ENCODE data around the gene CAMTA2.

The CAMTA2 gene

GRCh38 chr17:4921320-4921719 lies 66.2 kb downstream of the CAMTA2 start:
- Histone ChIP-seq H3K4me1 (peaks cover 0 to 29% (median 12%) of the 10 kb centered on the region in 10 experiments; a peak in 14 of 20 replicates), H3K27me3 (no peaks in the 10 kb centered on the region), H3K9me3 (replicated peaks in 1 of 11) (no peaks in the 10 kb centered on the region), H3K27ac (no peak overlapping the region), H3K9ac (no peak overlapping the region), H3K36me3 (no peaks in the 10 kb centered on the region), H3K4me3 (no peak overlapping the region), H4K20me1 (no peaks in the 10 kb centered on the region), H3K4me2 (peak overlapping the region in 3 of 11 experiments; percentile 48 to 66 (median 60); a peak in 3 of 22 replicates)
- no peak for TF ChIP-seq Cebpa-rat (IDR thresholded peaks at IDR 0.05)

- H3K27ac ChIP-seq: peak overlapping the region in 5 of 11 experiments; percentile 19 to 57 (median 31); a peak in 8 of 22 replicates
- peak in 6 of 11 experiments; percentile 20 to 67 (median 49); a peak in 7 of 22 replicates for TF ChIP-seq Cebpa-rat (IDR thresholded peaks at IDR 0.05)
- H4K20me1 ChIP-seq: no peaks in the 10 kb centered on the region
- H3K36me3 ChIP-seq: no peaks in the 10 kb centered on the region
- no peaks in the 10 kb centered on the region for H3K9me3 ChIP-seq (replicated peaks in 1 of 11)
- H3K4me3 ChIP-seq: no peak overlapping the region
- peak overlapping the region in 9 of 11 experiments; percentile 12 to 66 (median 48); a peak in 14 of 22 replicates for H3K4me2 ChIP-seq
- H3K4me1 ChIP-seq: peaks cover 0 to 27% (median 12%) of the 10 kb centered on the region in 10 experiments; a peak in 14 of 20 replicates
- H3K27me3 ChIP-seq: no peaks in the 10 kb centered on the region
- peak overlapping the region in 1 of 11 experiments; percentile 7; a peak in 2 of 22 replicates for H3K9ac ChIP-seq
Observed at GRCh38 chr17:4920351-4921048, 67.0 kb downstream of the CAMTA2 start.

- no peaks in the 10 kb centered on the region for H4K20me1 ChIP-seq
- peak overlapping the region in 5 of 11 experiments; percentile 18 to 66 (median 56); a peak in 6 of 22 replicates for H3K4me2 ChIP-seq
- peak overlapping the region in 1 of 11 experiments; percentile 7; a peak in 1 of 22 replicates for H3K9ac ChIP-seq
- H3K27ac ChIP-seq: peak overlapping the region in 4 of 11 experiments; percentile 8 to 38 (median 19); a peak in 8 of 22 replicates
- no peak overlapping the region for H3K4me3 ChIP-seq
- TF ChIP-seq Cebpa-rat (IDR thresholded peaks at IDR 0.05): no peak
- H3K4me1 ChIP-seq: peaks cover 0 to 27% (median 12%) of the 10 kb centered on the region in 10 experiments; a peak in 14 of 20 replicates
- no peaks in the 10 kb centered on the region for H3K36me3 ChIP-seq
- no peaks in the 10 kb centered on the region for H3K9me3 ChIP-seq (replicated peaks in 1 of 11)
- H3K27me3 ChIP-seq: no peaks in the 10 kb centered on the region
Observed at GRCh38 chr17:4919511-4920047, 67.9 kb downstream of the CAMTA2 start.
